ENCODE results near the gene RELL1.

Gene RELL1

DNA sequence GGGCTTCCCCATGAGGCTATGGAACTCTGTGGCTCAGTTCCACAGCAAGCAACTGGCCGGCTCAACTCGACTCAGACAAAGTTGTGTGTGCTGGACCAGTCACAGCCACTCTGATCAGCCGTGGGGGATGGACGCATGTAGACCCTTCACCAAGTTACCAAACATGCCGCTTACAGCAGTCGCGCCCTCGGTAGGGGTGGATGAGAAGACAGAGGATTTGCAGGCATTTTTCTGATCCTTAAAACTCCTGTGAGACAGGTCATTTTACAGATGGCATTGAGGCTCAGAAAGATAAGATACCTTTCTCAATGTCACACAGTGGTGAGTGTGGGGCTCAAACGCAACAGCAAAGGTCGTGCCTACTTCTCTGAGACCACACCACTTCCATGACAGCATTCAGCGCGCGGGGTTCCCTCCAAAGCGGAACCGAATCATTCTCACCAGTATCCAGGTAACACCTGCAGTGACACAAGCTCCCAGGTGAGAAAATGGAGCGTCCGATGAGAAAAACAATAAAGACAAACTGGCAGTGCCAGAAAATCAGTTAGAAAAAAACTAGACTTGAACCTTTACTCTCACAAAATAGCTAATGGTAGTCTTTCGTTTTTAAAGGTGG, 83.6 kb downstream of the RELL1 start:
- TF ChIP-seq, protein P1, sequence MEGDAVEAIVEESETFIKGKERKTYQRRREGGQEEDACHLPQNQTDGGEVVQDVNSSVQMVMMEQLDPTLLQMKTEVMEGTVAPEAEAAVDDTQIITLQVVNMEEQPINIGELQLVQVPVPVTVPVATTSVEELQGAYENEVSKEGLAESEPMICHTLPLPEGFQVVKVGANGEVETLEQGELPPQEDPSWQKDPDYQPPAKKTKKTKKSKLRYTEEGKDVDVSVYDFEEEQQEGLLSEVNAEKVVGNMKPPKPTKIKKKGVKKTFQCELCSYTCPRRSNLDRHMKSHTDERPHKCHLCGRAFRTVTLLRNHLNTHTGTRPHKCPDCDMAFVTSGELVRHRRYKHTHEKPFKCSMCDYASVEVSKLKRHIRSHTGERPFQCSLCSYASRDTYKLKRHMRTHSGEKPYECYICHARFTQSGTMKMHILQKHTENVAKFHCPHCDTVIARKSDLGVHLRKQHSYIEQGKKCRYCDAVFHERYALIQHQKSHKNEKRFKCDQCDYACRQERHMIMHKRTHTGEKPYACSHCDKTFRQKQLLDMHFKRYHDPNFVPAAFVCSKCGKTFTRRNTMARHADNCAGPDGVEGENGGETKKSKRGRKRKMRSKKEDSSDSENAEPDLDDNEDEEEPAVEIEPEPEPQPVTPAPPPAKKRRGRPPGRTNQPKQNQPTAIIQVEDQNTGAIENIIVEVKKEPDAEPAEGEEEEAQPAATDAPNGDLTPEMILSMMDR (IDR thresholded peaks at IDR 0.05) = no peak
- Histone ChIP-seq H3K36me3 (ENCODE audit: control insufficient read depth, insufficient read depth, low read length) (no peaks in the 10 kb centered on the region), H3K4me2 (ENCODE audit: low read length) (no peak overlapping the region), H3K27me3 (ENCODE audit: control insufficient read depth, insufficient read depth, low read length) (no peaks in the 10 kb centered on the region), H3K27ac (no peak overlapping the region), H3K79me2 (no peaks in the 10 kb centered on the region), H3K4me3 (ENCODE audit: low read depth, low read length) (no peak overlapping the region), H3K4me1 (no peaks in the 10 kb centered on the region), H3K9ac (no peak overlapping the region), H2AFZ (peak overlapping the region; percentile 43), H3K9me3 (ENCODE audit: control insufficient read depth, low read length) (no peaks in the 10 kb centered on the region)

DNA sequence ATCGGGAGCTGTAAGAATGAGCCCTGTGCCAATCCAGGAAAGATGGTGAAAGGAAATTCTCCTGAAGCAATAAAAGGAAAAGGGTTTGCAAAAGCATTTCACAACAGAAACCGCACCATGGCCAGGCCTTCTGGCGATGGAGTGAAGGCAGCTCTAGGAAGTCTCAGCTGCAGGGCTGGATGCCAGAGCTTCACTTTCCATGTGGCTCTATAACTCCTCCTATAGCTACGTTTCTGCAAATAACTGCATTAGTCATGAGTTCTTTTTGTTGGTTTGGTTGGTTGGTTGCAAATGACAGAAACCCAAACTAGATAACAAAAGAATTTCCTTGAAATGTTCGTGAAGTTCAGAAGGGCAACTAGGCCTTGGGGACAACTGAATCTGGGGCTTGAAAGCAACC, 84.6 kb downstream of the RELL1 start:
- no peaks in the 10 kb centered on the region for H3K4me1 ChIP-seq
- H3K79me2 ChIP-seq = no peaks in the 10 kb centered on the region
- no peak overlapping the region for H3K4me3 ChIP-seq (ENCODE audit: low read depth, low read length)
- peaks cover 2% of the 10 kb centered on the region for H3K36me3 ChIP-seq (ENCODE audit: control insufficient read depth, insufficient read depth, low read length)
- no peaks in the 10 kb centered on the region for H3K27me3 ChIP-seq (ENCODE audit: control insufficient read depth, insufficient read depth, low read length)
- TF ChIP-seq, protein P1 (IDR thresholded peaks at IDR 0.05) = no peak
- H3K4me2 ChIP-seq (ENCODE audit: low read length) = no peak overlapping the region
- H2AFZ ChIP-seq = no peak overlapping the region
- H3K27ac ChIP-seq = no peak overlapping the region
- no peaks in the 10 kb centered on the region for H3K9me3 ChIP-seq (ENCODE audit: control insufficient read depth, low read length)
- H3K9ac ChIP-seq = no peak overlapping the region

DNA sequence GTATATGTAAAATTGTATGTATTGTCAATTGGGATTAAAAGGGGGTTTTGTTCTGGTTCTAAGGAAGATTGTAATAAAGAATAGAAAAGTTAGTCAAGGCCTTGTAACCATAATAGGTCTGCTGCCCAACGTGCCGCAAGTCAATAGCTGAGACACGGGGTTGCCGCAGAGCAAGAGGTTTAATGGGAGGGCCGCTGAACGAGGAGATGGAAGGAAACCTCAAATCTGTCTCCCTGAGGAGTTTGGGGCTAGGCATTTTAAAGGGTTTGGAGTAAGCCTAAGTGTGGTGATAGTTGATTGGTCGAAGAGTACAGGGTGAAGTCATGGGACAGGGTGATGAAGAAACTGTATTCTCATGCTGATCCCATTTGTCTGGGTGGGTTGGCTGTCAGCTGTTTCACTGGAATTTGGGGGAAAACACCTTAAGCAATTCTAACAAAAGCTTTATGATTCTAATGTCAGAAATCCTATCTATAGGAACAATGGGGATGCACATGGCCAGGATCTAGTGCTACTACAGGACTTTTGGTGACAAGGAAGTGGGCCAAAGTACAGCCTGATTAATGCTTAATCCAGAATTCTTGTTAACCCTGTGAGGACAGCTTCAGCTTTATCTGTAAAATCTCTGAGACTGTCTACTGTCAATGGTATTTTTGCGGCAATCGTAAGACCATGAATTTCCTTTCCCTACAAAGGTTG, 86.9 kb downstream of the RELL1 start:
- no peak overlapping the region for H3K9ac ChIP-seq
- H3K4me2 ChIP-seq (ENCODE audit: low read length) = no peak overlapping the region
- H3K4me1 ChIP-seq = no peaks in the 10 kb centered on the region
- no peak overlapping the region for H2AFZ ChIP-seq
- H3K4me3 ChIP-seq (ENCODE audit: low read depth, low read length) = no peak overlapping the region
- no peaks in the 10 kb centered on the region for H3K9me3 ChIP-seq (ENCODE audit: control insufficient read depth, low read length)
- TF ChIP-seq, protein P1 (IDR thresholded peaks at IDR 0.05) = no peak
- H3K36me3 ChIP-seq (ENCODE audit: control insufficient read depth, insufficient read depth, low read length) = peaks cover 2% of the 10 kb centered on the region
- no peaks in the 10 kb centered on the region for H3K27me3 ChIP-seq (ENCODE audit: control insufficient read depth, insufficient read depth, low read length)
- no peak overlapping the region for H3K27ac ChIP-seq
- H3K79me2 ChIP-seq = no peaks in the 10 kb centered on the region

DNA sequence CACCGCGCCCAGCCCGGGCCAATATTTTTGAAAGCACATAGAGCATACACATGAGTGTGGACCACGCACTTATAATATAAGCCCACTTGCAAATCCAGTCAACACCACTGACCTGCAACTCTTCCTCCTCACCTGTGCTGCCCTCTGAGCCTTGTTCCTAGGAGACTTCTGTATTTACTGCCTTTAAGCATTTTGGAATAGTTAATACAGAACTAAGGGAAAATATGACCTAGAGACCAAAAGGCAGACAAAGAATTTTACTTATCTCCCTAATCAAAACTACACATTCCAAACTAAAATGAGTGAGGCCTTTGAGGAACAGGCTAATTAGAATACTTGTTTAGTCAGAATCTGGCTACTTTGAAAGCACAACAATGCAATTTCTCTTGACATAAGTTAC, 89.1 kb downstream of the RELL1 start:
- no peaks in the 10 kb centered on the region for H3K9me3 ChIP-seq (ENCODE audit: control insufficient read depth, low read length)
- H3K4me3 ChIP-seq (ENCODE audit: low read depth, low read length) = no peak overlapping the region
- H3K27ac ChIP-seq = no peak overlapping the region
- no peak overlapping the region for H3K4me2 ChIP-seq (ENCODE audit: low read length)
- H3K4me1 ChIP-seq = no peaks in the 10 kb centered on the region
- peaks cover 2% of the 10 kb centered on the region for H3K36me3 ChIP-seq (ENCODE audit: control insufficient read depth, insufficient read depth, low read length)
- H3K79me2 ChIP-seq = no peaks in the 10 kb centered on the region
- TF ChIP-seq, protein P1 (IDR thresholded peaks at IDR 0.05) = no peak
- H2AFZ ChIP-seq = no peak overlapping the region
- H3K9ac ChIP-seq = no peak overlapping the region
- no peaks in the 10 kb centered on the region for H3K27me3 ChIP-seq (ENCODE audit: control insufficient read depth, insufficient read depth, low read length)
